ENCODE measurements around the gene CACNA1D.

DNA sequence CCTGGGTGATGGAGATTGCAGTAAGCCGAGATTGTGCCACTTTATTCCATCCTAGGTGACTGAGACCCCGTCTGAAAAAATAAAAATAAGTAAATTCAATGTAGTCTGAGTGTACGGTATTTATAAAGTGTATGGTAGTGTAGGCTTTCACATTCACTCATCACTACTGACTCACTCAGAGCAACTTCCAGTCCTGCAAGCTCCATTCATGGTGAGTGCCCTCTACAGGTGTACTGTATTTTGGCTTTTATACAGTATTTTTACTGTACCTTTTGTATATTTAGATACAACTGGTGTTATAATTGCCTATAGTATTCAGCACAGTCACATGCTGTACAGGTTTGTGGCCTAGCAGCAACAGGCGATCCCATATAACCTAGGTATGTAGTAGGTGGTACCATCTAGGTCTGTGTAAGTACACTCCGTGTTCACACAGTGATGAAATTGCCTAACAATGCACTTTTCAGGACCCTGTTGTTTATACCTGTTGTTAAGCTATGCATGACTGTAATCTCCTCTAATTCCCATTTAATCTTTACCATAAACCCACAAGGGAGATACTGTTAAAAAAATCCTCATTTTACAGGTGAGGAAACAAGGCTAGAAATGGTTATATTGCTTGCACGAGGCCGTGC is 19.3 kb downstream of the CACNA1D start:
- TF ChIP-seq POLR2A (IDR thresholded peaks at IDR 0.05; ENCODE audit: low read depth, low read length) (no peak), POLR2AphosphoS5 (IDR thresholded peaks at IDR 0.05; ENCODE audit: low read depth, low read length) (no peak)

All from GM12892 (cell line).